IMR-90 (cell line): ENCODE results near the gene SETD3. TPM values are rescaled to one million over a fixed set of nuclear protein-coding genes. Genes with fewer than 3 reads are reported as not detected.

Source experiments
- ATAC-seq: fragments of 200-7000 bp; cut with Tn5 transposase; 2 replicates; pipeline ENCODE4 v1.9.1; 2020; ENCODE audit warnings: low read depth, mild to moderate bottlenecking, moderate library complexity
- BruUV-seq: library from RNA; stranded (reverse); fragments of 400-500 nt; replicated peaks from 2 replicates; lab custom pipeline; 2021; lab: Mats Ljungman, UMichigan
- CTCF ChIA-PET: fragments of 300-600 bp; formaldehyde crosslinking; extraction: SDS; loops from one replicate; lab custom pipeline; 2021; ENCODE audit warnings: antibody characterized with exemption; lab: Yijun Ruan, JAX
- POLR2A ChIA-PET: fragments of 300-600 bp; sonication (Branson Sonifier 250); formaldehyde crosslinking; loops from one replicate; lab custom pipeline; 2022; ENCODE audit warnings: antibody characterized with exemption; ENCODE audit not compliant: unreplicated experiment; lab: Charles Lee
- DNase-seq: peaks from one replicate; pipeline ENCODE4 v3.0.0; 2013
- H2AFZ ChIP-seq: replicated peaks from 2 replicates; pipeline ENCODE3; 2013; ENCODE audit warnings: low read length, mild to moderate bottlenecking; ENCODE audit not compliant: poor library complexity
- H2AK5ac ChIP-seq: 2 replicates; pipeline ENCODE4 v1.6.1; 2013; ENCODE audit warnings: low read depth, low read length, inconsistent platforms
- H2AK9ac ChIP-seq: replicated peaks from 2 replicates; pipeline ENCODE3; 2013; ENCODE audit warnings: mild to moderate bottlenecking, low read depth, low read length, moderate library complexity; ENCODE audit not compliant: poor library complexity
- H2BK120ac ChIP-seq: 2 replicates; pipeline ENCODE4 v1.6.1; 2013; ENCODE audit warnings: low read depth, low read length, inconsistent platforms
- H2BK15ac ChIP-seq: 3 replicates; pipeline ENCODE4 v1.6.1; 2013; ENCODE audit warnings: low read depth, low read length, inconsistent platforms
- H2BK20ac ChIP-seq: 2 replicates; pipeline ENCODE4 v1.6.1; 2013; ENCODE audit warnings: low read depth, mild to moderate bottlenecking, inconsistent platforms, low read length, moderate library complexity
- H2BK5ac ChIP-seq: 2 replicates; pipeline ENCODE4 v1.6.1; 2013; ENCODE audit warnings: mild to moderate bottlenecking, low read depth, low read length, inconsistent platforms; ENCODE audit not compliant: poor library complexity, severe bottlenecking
- H3K14ac ChIP-seq: replicated peaks from 2 replicates; pipeline ENCODE4 v1.6.1; 2013; ENCODE audit warnings: low read depth, low read length, inconsistent platforms
- H3K18ac ChIP-seq: 2 replicates; pipeline ENCODE4 v1.6.1; 2013; ENCODE audit warnings: low read depth, low read length, control low read depth
- H3K23ac ChIP-seq: 2 replicates; pipeline ENCODE4 v1.6.1; 2013; ENCODE audit warnings: low read depth, low read length, inconsistent platforms
- H3K27ac ChIP-seq: 2 replicates; pipeline ENCODE4 v1.5.1; 2013; ENCODE audit warnings: mild to moderate bottlenecking, control low read depth, low read length; ENCODE audit not compliant: insufficient read depth
- H3K27me3 ChIP-seq: 2 replicates; pipeline ENCODE4 v1.6.1; 2013; ENCODE audit warnings: low read length; ENCODE audit not compliant: control insufficient read depth, insufficient read depth
- H3K36me3 ChIP-seq: 2 replicates; pipeline ENCODE4 v1.6.1; 2013; ENCODE audit warnings: low read length, mixed read lengths; ENCODE audit not compliant: control insufficient read depth, insufficient read depth
- H3K4ac ChIP-seq: 2 replicates; pipeline ENCODE4 v1.6.1; 2013; ENCODE audit warnings: low read depth, low read length, inconsistent platforms
- H3K4me1 ChIP-seq: 2 replicates; pipeline ENCODE4 v1.6.1; 2013; ENCODE audit warnings: low read length, mixed read lengths; ENCODE audit not compliant: control insufficient read depth, insufficient read depth
- H3K4me2 ChIP-seq: 2 replicates; pipeline ENCODE4 v1.6.1; 2013; ENCODE audit warnings: low read depth, mild to moderate bottlenecking, control low read depth, low read length, moderate library complexity
- H3K4me3 ChIP-seq: 2 replicates; pipeline ENCODE4 v1.5.1; 2013; ENCODE audit warnings: low read depth, mild to moderate bottlenecking, control low read depth, low read length, moderate library complexity; ENCODE audit not compliant: insufficient read depth
- H3K56ac ChIP-seq: 2 replicates; pipeline ENCODE4 v1.6.1; 2013; ENCODE audit warnings: low read length, inconsistent platforms; ENCODE audit not compliant: insufficient read depth; ENCODE audit errors: extremely low read depth
- H3K79me1 ChIP-seq, 2 experiments: 2 replicates each; pipeline ENCODE4 v1.6.1; 2013; ENCODE audit warnings: low read length in 2 of 2, inconsistent platforms in 1 of 2, low read depth in 1 of 2
- H3K9ac ChIP-seq: 2 replicates; pipeline ENCODE4 v1.6.1; 2013; ENCODE audit warnings: low read depth, low read length, control low read depth
- H3K9me1 ChIP-seq: 2 replicates; pipeline ENCODE4 v1.6.1; 2013; ENCODE audit warnings: low read length, inconsistent platforms; ENCODE audit not compliant: insufficient read depth
- H3K9me3 ChIP-seq: 2 replicates; pipeline ENCODE4 v1.6.1; 2013; ENCODE audit warnings: low read length; ENCODE audit not compliant: control insufficient read depth, insufficient read depth
- H4K20me1 ChIP-seq: 2 replicates; pipeline ENCODE4 v1.6.1; 2013; ENCODE audit warnings: low read length, inconsistent platforms; ENCODE audit not compliant: insufficient read depth
- H4K5ac ChIP-seq: 2 replicates; pipeline ENCODE4 v1.6.1; 2013; ENCODE audit warnings: mild to moderate bottlenecking, low read depth, low read length, control low read depth
- H4K8ac ChIP-seq, 2 experiments: 2 replicates each; pipeline ENCODE4 v1.6.1; 2013; ENCODE audit warnings: low read depth in 2 of 2, low read length in 2 of 2, control low read depth in 1 of 2, inconsistent platforms in 1 of 2
- H4K91ac ChIP-seq: 2 replicates; pipeline ENCODE4 v1.6.1; 2013; ENCODE audit warnings: low read depth, low read length, inconsistent platforms; ENCODE audit not compliant: insufficient read depth
- BHLHE40 ChIP-seq: fragments of 150-350 bp; IDR thresholded peaks from 2 replicates; pipeline ENCODE4 v1.6.1; 2016; ENCODE audit warnings: mild to moderate bottlenecking, low read depth, low read length
- CHD1 ChIP-seq: IDR thresholded peaks from 2 replicates; pipeline ENCODE4 v1.6.1; 2012; ENCODE audit warnings: low read depth, low read length, improper control_type of control experiment
- MAFK ChIP-seq: IDR thresholded peaks from 2 replicates; pipeline ENCODE4 v1.6.1; 2012; ENCODE audit warnings: low read depth, low read length, improper control_type of control experiment
- MAZ ChIP-seq: IDR thresholded peaks from 2 replicates; pipeline ENCODE4 v1.6.1; 2012; ENCODE audit warnings: low read depth, mild to moderate bottlenecking, low read length, improper control_type of control experiment, moderate library complexity, borderline replicate concordance
- RFX5 ChIP-seq: IDR thresholded peaks from 2 replicates; pipeline ENCODE4 v1.8.0; 2012; ENCODE audit warnings: low read depth, mild to moderate bottlenecking, low read length, moderate library complexity
- WGBS, 2 experiments: methylation state at CpG; one replicate each; pipeline versions ENCODE4 v1.1.5 to v1.1.7; 2013; ENCODE audit warnings: missing lambda C conversion rate in 2 of 2; ENCODE audit not compliant: insufficient read length in 1 of 2; ENCODE audit errors: extremely low coverage in 2 of 2; 5-methylcytosine and 5-hydroxymethylcytosine counted together
- dilution Hi-C: fragments of 300-500 bp; cut with HindIII; formaldehyde crosslinking; loops from one replicate; pipeline ENCODE4 v1.14.3; 2018; ENCODE audit warnings: low sequenced_read_pairs; ENCODE audit not compliant: unreplicated experiment
- in situ Hi-C: fragments of 300-500 bp; cut with MboI; formaldehyde crosslinking; loops from 3 replicates; pipeline ENCODE4 v1.14.3; 2019; ENCODE audit warnings: low sequenced_read_pairs, inconsistent platforms, mixed read lengths
- intact Hi-C: fragments of 100-400 bp; cut with micrococcal nuclease; formaldehyde crosslinking; loops from 2 replicates; pipeline ENCODE4 v1.10.0; 2022
- polyA plus RNA-seq, 3 experiments: library from polyadenylated mRNA; depleted of rRNA; stranded (reverse); fragments of >200 nt; gene quantifications; 2 replicates each; pipeline ENCODE4 v1.2.3, GENCODE V29; 2012; ENCODE audit warnings: low replicate concordance in 1 of 3
- total RNA-seq: library from RNA; depleted of rRNA; stranded (reverse); fragments of >200 nt; gene quantifications from 2 replicates; pipeline ENCODE4 v1.2.3, GENCODE V29; 2012

The SETD3 gene
- total and polyA plus RNA-seq, 2 of the 4 experiments (the other 2 are of a cell fraction), result 18.8 to 31.9 TPM

DNA sequence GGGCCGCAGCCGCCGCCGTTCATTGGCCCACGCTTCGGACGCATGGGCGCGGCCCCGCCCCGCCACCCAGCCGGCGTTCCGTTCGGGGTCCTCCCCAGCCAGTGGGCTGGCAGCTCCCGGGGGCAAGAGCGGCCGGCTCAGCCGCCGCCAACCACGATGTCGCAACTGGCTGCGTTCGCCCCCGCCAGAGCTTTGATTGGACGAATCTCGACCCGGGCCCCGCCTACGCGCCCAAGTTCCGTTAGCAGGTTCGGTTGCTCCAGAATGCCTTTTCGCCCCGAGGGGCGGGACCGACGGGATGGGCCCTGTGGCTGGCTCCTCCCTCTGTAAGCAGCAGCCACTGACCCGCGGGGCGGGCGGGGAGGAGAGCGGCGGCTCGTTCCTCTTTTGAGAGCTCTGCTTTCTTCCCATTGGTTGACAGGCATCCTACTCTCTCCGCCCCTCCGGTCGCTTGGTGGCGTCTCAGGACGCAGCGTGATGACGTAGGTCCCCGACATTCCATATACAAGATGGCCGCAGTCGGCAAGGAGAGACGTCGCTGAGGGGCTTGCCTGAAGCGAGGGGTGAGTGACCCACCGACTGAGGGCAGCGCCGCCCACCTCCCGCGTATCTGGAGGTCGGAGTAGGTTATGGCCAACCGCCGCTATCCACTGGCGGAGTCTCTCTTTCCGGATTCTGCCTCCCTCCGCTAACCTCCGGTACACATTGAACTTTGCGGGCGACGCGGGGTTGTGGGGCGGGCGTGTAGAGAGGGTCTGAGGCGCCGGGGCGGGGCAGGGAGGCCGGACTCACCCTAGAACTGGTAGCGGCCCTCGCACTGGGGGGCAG is 472 bp upstream of the SETD3 start, which contains the start of gene CCNK (continued):
- TF ChIP-seq RFX5 (no peak), MAZ (peak; percentile 90), CHD1 (no peak)

DNA sequence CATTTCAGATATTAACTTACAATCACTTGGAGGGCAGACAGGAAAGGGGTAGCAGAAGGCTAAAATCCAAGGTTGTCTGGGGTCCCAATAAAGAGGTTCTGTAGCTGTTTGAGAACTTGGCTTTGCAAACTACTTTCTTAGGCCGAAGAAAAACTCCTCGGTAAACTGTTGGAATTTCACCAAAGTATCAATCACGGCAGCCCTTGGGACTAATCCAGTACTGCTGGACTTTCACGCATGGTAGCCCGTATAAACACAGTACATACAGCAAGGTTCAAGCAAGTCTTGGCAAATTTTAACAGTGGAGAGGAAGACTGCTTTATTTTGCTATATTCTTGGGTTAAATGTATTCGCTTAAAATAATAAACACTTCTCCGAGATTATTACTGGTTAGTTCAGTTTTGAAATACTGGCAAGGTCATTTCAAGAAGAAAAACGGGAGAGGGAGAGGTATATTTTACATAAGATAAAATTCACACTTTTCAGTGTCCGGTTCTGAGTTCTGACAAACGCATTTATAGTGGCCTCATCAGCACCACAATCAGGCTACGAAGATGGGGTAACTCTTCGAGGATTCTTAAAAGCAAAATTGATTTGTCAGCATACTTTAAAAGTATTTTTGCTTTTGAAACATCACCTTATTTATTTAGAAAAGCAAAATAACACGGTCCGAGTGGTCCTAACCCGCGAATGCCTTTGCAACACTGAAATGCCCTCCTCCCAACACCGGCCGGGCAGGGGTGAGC is 1.3 kb downstream of the SETD3 start:
- WGBS, 2 experiments, result 0% methylated on average over 2 of the region's 18 CpGs; no CpG with 5 or more reads in 1 of the 2 experiments

More for the DNA sequence above, 1.3 kb downstream of the SETD3 start:
- Histone ChIP-seq H4K5ac (no peak overlapping the region), H3K14ac (peak overlapping the region; percentile 52), H2BK5ac (no peak overlapping the region), H2AFZ (peak overlapping the region; percentile 93), H3K18ac (no peak overlapping the region), H3K36me3 (no peaks in the 10 kb centered on the region), H3K4me2 (peak overlapping the region; percentile 95), H3K4ac (peak overlapping the region; percentile 27; the same call in 1 of the 2 replicates), H4K20me1 (peaks cover 58% of the 10 kb centered on the region), H3K27ac (peak overlapping the region; percentile 35; the same call in 1 of the 2 replicates), H3K9ac (peak overlapping the region; percentile 60), H4K8ac (no peak overlapping the region), H3K4me3 (peak overlapping the region; percentile 80), H2AK9ac (peak overlapping the region; percentile 53), H3K79me1 (peaks cover 20 to 62% of the 10 kb centered on the region in 2 experiments; a peak in 3 of 4 replicates), H2BK15ac (no peak overlapping the region), H3K9me3 (no peaks in the 10 kb centered on the region), H3K27me3 (no peaks in the 10 kb centered on the region), H3K56ac (0 out of 2 replicates have a peak overlapping the region, but pooled peaks have one; percentile 28), H3K9me1 (peaks cover 10% of the 10 kb centered on the region), H2BK120ac (no peak overlapping the region), H4K91ac (no peak overlapping the region), H3K23ac (peak overlapping the region; percentile 54; the same call in 1 of the 2 replicates), H2AK5ac (no peak overlapping the region), H3K4me1 (peaks cover 9% of the 10 kb centered on the region), H2BK20ac (no peak overlapping the region; the same call in 1 of the 2 replicates)
- ChIA-PET CTCF (no interaction called here), POLR2A (no interaction called here)
- DNase-seq, result peak; percentile 16
- TF ChIP-seq BHLHE40, result no peak
- TF ChIP-seq MAFK, result peak; percentile 82
- ATAC-seq, result no peak
- in situ Hi-C loops (no loop called here), dilution Hi-C loops (no loop called here), intact Hi-C loops (no loop called here)
- TSS peak; percentile 36 for BruUV-seq
